Hematopoietic multipotent progenitor cell treated with erythropoietin and hydrocortisone succinate and interleukin-3 and kit ligand, for 15 days (in vitro differentiated cells): ENCODE results near the gene KCNH1.

Experiments used
- DNase-seq: peaks from one replicate; pipeline ENCODE4 v3.0.0-alpha.2; 2015; ENCODE audit warnings: low spot score

Gene KCNH1

DNA sequence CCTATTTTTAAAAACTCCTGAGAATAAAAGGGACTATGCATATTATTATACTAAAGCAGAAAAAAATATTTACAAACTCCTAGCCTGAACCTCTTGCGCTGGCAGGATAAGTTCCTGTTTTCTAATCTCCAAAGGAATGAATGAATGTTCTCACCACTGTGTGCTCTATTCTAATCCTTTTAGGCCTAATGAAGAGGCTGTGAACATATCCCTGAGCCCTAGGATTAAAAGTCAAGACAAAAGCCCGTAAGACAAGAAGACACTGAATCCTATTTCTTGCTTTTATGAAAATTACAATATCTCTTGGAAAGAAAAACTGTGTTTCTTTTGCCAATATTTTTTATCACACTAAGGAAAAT is 487.7 kb downstream of the KCNH1 start:
- no peak for DNase-seq

- no peak for DNase-seq
Observed at GRCh38 chr1:210645582-210646257, 488.2 kb downstream of the KCNH1 start.

DNA sequence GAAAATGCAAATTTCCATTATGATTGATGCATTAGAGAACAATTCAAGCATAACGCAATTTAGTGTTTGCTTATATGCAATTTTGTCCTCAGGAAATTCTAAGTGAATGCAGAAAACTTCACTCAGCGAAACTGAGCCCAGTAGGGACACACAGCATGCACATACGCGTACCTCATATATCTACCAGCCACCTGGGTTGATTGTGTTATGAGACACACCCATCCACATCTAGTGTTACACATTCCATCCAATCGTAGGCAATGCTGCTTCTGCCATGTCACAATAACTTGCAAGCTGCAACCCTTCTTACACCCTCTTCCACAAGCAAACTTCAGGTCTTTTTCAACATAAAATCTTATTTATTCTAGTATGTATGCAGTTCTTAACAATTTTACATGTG is 492.4 kb downstream of the KCNH1 start:
- DNase-seq = no peak

DNA sequence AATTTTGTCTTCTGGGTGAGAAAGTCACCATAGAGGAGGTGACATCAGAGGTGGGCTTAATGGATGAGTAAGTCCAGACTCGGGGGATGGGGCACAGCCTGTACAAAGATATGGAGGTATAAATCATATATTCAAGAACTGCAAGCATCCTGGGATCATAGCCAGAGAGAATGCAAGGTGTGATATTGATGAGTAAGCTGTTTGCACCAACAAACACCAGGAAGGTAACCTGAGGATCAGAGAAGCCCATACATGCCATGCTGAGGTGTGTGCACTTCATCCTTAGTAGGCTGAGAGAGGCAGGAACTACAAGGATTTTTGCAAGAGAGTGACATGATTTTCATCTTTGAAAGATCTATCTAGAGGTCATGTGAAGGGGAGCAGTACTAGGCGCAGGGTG is 498.8 kb downstream of the KCNH1 start:
- no peak for DNase-seq

- no peak for DNase-seq
Observed at GRCh38 chr1:210633636-210634035, 500.3 kb downstream of the KCNH1 start.

DNA sequence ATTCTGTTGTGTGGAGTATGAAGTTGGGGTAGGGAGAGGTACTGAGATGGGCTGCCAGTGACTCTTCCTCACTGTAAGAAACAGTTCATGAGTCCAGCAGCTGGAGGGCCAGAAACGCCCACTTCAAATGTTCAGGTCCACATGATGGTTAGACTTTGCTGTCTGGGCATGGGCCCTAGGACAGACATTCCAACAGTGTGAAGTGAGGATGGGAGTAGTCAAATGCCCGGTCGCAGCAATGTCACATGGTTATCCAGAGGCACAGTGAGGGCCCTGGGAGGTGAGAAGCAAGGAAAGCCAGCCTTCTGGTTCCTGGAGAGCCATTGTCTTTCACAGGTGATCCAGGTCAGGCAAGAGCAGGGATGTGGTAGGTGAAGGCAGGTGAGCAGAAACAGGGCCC is 500.8 kb downstream of the KCNH1 start:
- no peak for DNase-seq

DNA sequence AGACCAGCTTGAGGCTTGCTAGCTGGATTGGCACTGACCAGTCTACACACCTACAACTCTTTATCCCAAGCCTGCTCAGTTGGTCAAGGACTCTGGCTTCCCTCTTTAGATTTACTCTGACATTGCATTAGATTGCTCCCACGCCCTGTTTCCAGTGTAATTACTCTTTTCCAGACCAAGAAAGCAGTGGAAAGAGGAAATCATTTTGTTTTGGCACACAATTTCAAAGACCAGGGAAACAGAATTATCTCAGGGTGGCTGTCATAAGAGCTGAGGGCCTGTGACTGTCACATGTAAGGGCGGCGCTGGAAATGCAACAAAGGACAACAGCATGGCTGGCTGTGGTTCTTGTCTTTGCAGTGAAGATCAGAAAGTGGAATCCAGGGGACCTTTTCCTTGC is 502.5 kb downstream of the KCNH1 start:
- no peak for DNase-seq

DNA sequence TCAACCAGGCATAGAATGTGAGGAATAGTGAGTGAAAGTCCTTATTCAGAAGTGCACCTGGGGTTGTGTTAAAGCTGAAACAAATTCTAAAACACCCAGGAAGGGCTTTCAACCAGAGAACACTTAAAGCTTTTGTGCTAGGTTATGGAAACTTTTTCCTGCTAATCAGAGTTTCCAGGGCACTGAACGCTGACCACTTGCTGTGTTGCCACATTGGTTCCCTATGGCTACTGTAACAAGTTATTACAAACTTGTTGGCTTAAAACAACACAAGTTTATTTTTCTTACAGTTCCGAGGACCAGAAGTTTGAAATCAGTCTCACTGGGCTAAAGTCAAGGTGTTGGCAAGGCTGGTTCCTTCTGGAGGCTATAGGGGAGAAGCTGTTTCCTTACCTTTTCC is 504.7 kb downstream of the KCNH1 start:
- DNase-seq = no peak

- no peak for DNase-seq
Observed at GRCh38 chr1:210627755-210628154, 506.2 kb downstream of the KCNH1 start.
